PFSK-1 (cell line): ENCODE measurements around the gene TNFAIP2.

Source experiments
- FOXP2 ChIP-seq: optimal IDR thresholded peaks from 2 replicates; pipeline ENCODE3; 2011; ENCODE audit warnings: borderline replicate concordance, control low read depth, inconsistent platforms; ENCODE audit not compliant: insufficient read depth; ENCODE audit errors: extremely low read length, extremely low read depth
- POLR2AphosphoS5 ChIP-seq: IDR thresholded peaks from 2 replicates; pipeline ENCODE4 v1.6.1; 2012; ENCODE audit warnings: low read depth, mild to moderate bottlenecking, control low read depth, low read length, moderate library complexity
- REST ChIP-seq, 2 experiments: IDR thresholded peaks; 2 replicates each; pipeline versions ENCODE4 v1.6.1 to v1.8.0; 2011 to 2012; ENCODE audit warnings: low read depth in 2 of 2, low read length in 2 of 2, control low read depth in 1 of 2, inconsistent platforms in 1 of 2, mild to moderate bottlenecking in 1 of 2, moderate library complexity in 1 of 2; ENCODE audit not compliant: insufficient read depth in 1 of 2
- SIN3A ChIP-seq: IDR thresholded peaks from 2 replicates; pipeline ENCODE4 v1.6.1; 2012; ENCODE audit warnings: mild to moderate bottlenecking, low read length, moderate library complexity, borderline replicate concordance; ENCODE audit not compliant: insufficient read depth
- TAF1 ChIP-seq: IDR thresholded peaks from 2 replicates; pipeline ENCODE4 v1.6.1; 2012; ENCODE audit warnings: low read length, control low read depth, borderline replicate concordance; ENCODE audit not compliant: insufficient read depth

TNFAIP2 gene

GRCh38 chr14:103104654-103105452 is 18.4 kb upstream of the TNFAIP2 start:
- TF ChIP-seq POLR2AphosphoS5 (no peak), TAF1 (no peak), SIN3A (no peak), REST (IDR thresholded peaks at IDR 0.05; ENCODE audit: insufficient read depth in 1 of 2, low read depth in 2 of 2, low read length in 2 of 2) (no peak), FOXP2 (no peak)

GRCh38 chr14:103105580-103106150 is 17.6 kb upstream of the TNFAIP2 start:
- TF ChIP-seq TAF1 (no peak), FOXP2 (no peak), POLR2AphosphoS5 (no peak), REST (IDR thresholded peaks at IDR 0.05; ENCODE audit: insufficient read depth in 1 of 2, low read depth in 2 of 2, low read length in 2 of 2) (no peak), SIN3A (no peak)

GRCh38 chr14:103107455-103107854 is 15.8 kb upstream of the TNFAIP2 start:
- TF ChIP-seq REST (IDR thresholded peaks at IDR 0.05; ENCODE audit: insufficient read depth in 1 of 2, low read depth in 2 of 2, low read length in 2 of 2) (no peak), POLR2AphosphoS5 (no peak), SIN3A (no peak), TAF1 (no peak)

GRCh38 chr14:103107941-103108748 is 15.1 kb upstream of the TNFAIP2 start:
- no peak for TF ChIP-seq REST (IDR thresholded peaks at IDR 0.05; ENCODE audit: insufficient read depth in 1 of 2, low read depth in 2 of 2, low read length in 2 of 2)
- TF ChIP-seq FOXP2: no peak
- TF ChIP-seq POLR2AphosphoS5: no peak
- no peak for TF ChIP-seq SIN3A
- no peak for TF ChIP-seq TAF1
